NB4 (cell line): ENCODE measurements around the gene ZNF783.

Experiments
- CTCF ChIP-seq: IDR thresholded peaks from one replicate; pipeline ENCODE4 v1.5.1; 2012; ENCODE audit warnings: low read depth, low read length
- POLR2A ChIP-seq: IDR thresholded peaks from 2 replicates; pipeline ENCODE4 v1.6.1; 2011; ENCODE audit warnings: mild to moderate bottlenecking; ENCODE audit not compliant: insufficient read length; ENCODE audit errors: extremely low read depth

GRCh38 chr7:149329265-149329664, 67.3 kb downstream of the ZNF783 start:
- no peak for TF ChIP-seq POLR2A
- no peak for TF ChIP-seq CTCF
